Mammary epithelial cell (primary cell): Measurements from ENCODE around the gene CLCNKB.
"Not testable (repeated sequence)": the region's sequence is repeated elsewhere in the genome, so short reads cannot be mapped to it uniquely, and the experiment has no call there.

Experiments used
- CTCF ChIP-seq, 2 donors: IDR thresholded peaks in 1 of 2; conservative IDR thresholded peaks in 1 of 2; 2 replicates each; pipeline ENCODE4 v1.5.1; 2011 to 2012; ENCODE audit warnings: inconsistent platforms in 2 of 2, low read length in 2 of 2, mild to moderate bottlenecking in 2 of 2, control low read depth in 1 of 2, low read depth in 1 of 2; ENCODE audit not compliant: insufficient read depth in 1 of 2; ENCODE audit errors: extremely low read depth in 1 of 2
- EZH2 ChIP-seq: IDR thresholded peaks from 2 replicates; pipeline ENCODE4 v1.6.1; 2012; ENCODE audit warnings: low read length, inconsistent platforms, borderline replicate concordance

GRCh38 chr1:16056521-16056912 is 12.9 kb downstream of the CLCNKB start:
- TF ChIP-seq CTCF (conservative IDR thresholded peaks at IDR 0.05 in 1 of 2, IDR thresholded peaks at IDR 0.05 in 1 of 2; ENCODE audit: extremely low read depth in 1 of 2, insufficient read depth in 1 of 2, low read depth in 1 of 2, low read length in 2 of 2); EZH2: not testable (repeated sequence)
